ENCODE measurements around the gene TMEM232.

DNA sequence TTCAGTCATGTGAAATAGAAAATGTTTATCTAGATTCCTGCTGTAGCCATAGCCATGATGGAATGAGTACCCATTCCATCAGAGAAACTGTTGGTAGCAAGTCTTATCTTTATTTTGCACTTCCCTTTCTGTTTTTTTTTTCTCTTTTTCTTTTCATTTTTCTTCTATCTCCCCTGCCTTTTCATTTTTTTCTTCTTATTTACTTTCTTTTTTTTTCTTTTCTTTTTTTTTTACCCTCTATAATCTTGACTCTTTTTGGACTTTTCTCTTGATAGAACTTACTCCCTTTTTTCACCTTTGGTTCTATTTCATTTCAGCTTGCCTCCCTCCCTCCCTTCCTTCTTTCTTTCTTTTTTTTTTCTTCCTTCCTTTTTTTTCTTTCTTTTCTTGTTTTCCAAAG lies 27.7 kb upstream of the TMEM232 start:
- TF ChIP-seq, protein P1, sequence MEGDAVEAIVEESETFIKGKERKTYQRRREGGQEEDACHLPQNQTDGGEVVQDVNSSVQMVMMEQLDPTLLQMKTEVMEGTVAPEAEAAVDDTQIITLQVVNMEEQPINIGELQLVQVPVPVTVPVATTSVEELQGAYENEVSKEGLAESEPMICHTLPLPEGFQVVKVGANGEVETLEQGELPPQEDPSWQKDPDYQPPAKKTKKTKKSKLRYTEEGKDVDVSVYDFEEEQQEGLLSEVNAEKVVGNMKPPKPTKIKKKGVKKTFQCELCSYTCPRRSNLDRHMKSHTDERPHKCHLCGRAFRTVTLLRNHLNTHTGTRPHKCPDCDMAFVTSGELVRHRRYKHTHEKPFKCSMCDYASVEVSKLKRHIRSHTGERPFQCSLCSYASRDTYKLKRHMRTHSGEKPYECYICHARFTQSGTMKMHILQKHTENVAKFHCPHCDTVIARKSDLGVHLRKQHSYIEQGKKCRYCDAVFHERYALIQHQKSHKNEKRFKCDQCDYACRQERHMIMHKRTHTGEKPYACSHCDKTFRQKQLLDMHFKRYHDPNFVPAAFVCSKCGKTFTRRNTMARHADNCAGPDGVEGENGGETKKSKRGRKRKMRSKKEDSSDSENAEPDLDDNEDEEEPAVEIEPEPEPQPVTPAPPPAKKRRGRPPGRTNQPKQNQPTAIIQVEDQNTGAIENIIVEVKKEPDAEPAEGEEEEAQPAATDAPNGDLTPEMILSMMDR (conservative IDR thresholded peaks at IDR 0.05) = no peak
- TF ChIP-seq ZFX (IDR thresholded peaks at IDR 0.05) = no peak
